A673 (cell line): ENCODE data around the gene SHISA2. TPM values are rescaled to one million over a fixed set of nuclear protein-coding genes. Genes with fewer than 3 reads are reported as not detected.

Experiments
- BruUV-seq: library from RNA; stranded (reverse); fragments of 400-500 nt; replicated peaks from 2 replicates; lab custom pipeline; 2021; lab: Mats Ljungman, UMichigan
- CTCF ChIA-PET: fragments of 300-600 bp; sonication (Branson Sonifier 250); formaldehyde crosslinking; loops from one replicate; lab custom pipeline; 2022; ENCODE audit warnings: antibody characterized with exemption; lab: Charles Lee
- POLR2A ChIA-PET: fragments of 300-600 bp; sonication (Branson Sonifier 250); formaldehyde crosslinking; loops from one replicate; lab custom pipeline; 2022; ENCODE audit warnings: antibody characterized with exemption; ENCODE audit not compliant: low non-redundant PET; lab: Charles Lee
- DNase-seq: peaks from one replicate; pipeline ENCODE4 v3.0.0-alpha.2; 2015; ENCODE audit warnings: low spot score
- H3K27ac ChIP-seq: fragments of 200-600 bp; sonication (generic); 2 replicates; pipeline ENCODE4 v1.5.1; 2016; ENCODE audit warnings: mixed run types, low read depth, mild to moderate bottlenecking, mixed read lengths, antibody characterized with exemption, low read length; ENCODE audit not compliant: poor library complexity, severe bottlenecking
- H3K27me3 ChIP-seq: fragments of 200-600 bp; sonication (generic); replicated peaks from 2 replicates; pipeline ENCODE4 v1.6.1; 2017; ENCODE audit warnings: mixed run types, low read depth, mild to moderate bottlenecking, mixed read lengths, antibody characterized with exemption, low read length; ENCODE audit not compliant: insufficient read depth, poor library complexity
- H3K36me3 ChIP-seq: fragments of 200-600 bp; sonication (generic); 2 replicates; pipeline ENCODE4 v1.6.1; 2016; ENCODE audit warnings: mixed run types, mild to moderate bottlenecking, mixed read lengths, antibody characterized with exemption, low read length; ENCODE audit not compliant: insufficient read depth, poor library complexity, severe bottlenecking
- H3K4me1 ChIP-seq: fragments of 200-600 bp; sonication (generic); 2 replicates; pipeline ENCODE4 v1.6.1; 2017; ENCODE audit warnings: mixed run types, mild to moderate bottlenecking, mixed read lengths, antibody characterized with exemption, low read length; ENCODE audit not compliant: insufficient read depth, poor library complexity, severe bottlenecking
- H3K4me3 ChIP-seq: fragments of 200-600 bp; sonication (generic); 2 replicates; pipeline ENCODE4 v1.5.1; 2016; ENCODE audit warnings: low read depth, mixed run types, mild to moderate bottlenecking, mixed read lengths, low read length; ENCODE audit not compliant: poor library complexity, severe bottlenecking
- H3K9me3 ChIP-seq: fragments of 200-600 bp; sonication (generic); 2 replicates; pipeline ENCODE4 v1.6.1; 2016; ENCODE audit warnings: mixed run types, low read depth, mild to moderate bottlenecking, mixed read lengths, antibody characterized with exemption, low read length; ENCODE audit not compliant: poor library complexity, severe bottlenecking
- EZH2 ChIP-seq: fragments of 200-600 bp; sonication (generic); IDR thresholded peaks from 2 replicates; pipeline ENCODE4 v1.6.1; 2017; ENCODE audit warnings: borderline replicate concordance, low read depth, mild to moderate bottlenecking, mixed read lengths, antibody characterized with exemption, low read length; ENCODE audit not compliant: poor library complexity, severe bottlenecking
- intact Hi-C: fragments of 100-400 bp; cut with micrococcal nuclease; formaldehyde crosslinking; loops from one replicate; pipeline ENCODE4 v1.10.0; 2022; ENCODE audit not compliant: unreplicated experiment
- total RNA-seq: library from RNA; stranded (reverse); gene quantifications from 2 replicates; pipeline ENCODE4 v1.2.3, GENCODE V29; 2021
- TF ChIP-seq, protein P1 (sequence below): fragments of 300-800, 200-600 bp; sonication (generic); conservative IDR thresholded peaks from 2 replicates; pipeline ENCODE4 v1.5.1; 2017; ENCODE audit warnings: low read depth, mild to moderate bottlenecking, antibody characterized with exemption, low read length, moderate library complexity, mixed read lengths

Gene SHISA2
- total RNA-seq, 1 experiment from 2014 or later = 1.2 TPM

DNA sequence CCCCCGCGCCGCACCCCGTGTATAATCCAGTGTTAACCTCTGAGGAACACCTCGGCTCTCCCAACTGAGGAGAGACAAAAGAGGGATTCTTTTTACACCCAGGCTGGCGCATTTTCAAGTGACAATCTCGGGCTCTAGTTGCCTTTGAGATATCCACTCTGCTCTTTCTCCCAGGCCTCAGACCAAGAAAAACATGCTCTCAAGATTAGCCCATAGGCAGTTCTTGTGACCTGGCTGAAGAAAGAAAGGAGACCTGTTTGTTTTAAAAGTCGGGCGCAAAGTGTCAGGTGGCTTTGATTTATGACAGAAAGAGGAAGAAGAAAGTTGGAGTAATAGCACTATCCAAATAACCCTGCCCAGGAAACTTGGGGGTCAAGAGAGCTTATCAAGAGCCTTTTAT lies 27.3 kb downstream of the SHISA2 start:
- ChIA-PET POLR2A (no interaction called here), CTCF (no interaction called here)
- H3K4me3 ChIP-seq = no peak overlapping the region
- intact Hi-C loops = no loop called here
- no peaks in the 10 kb centered on the region for H3K9me3 ChIP-seq
- H3K27me3 ChIP-seq = no peaks in the 10 kb centered on the region
- no peak for TF ChIP-seq EZH2
- TF ChIP-seq, protein P1, sequence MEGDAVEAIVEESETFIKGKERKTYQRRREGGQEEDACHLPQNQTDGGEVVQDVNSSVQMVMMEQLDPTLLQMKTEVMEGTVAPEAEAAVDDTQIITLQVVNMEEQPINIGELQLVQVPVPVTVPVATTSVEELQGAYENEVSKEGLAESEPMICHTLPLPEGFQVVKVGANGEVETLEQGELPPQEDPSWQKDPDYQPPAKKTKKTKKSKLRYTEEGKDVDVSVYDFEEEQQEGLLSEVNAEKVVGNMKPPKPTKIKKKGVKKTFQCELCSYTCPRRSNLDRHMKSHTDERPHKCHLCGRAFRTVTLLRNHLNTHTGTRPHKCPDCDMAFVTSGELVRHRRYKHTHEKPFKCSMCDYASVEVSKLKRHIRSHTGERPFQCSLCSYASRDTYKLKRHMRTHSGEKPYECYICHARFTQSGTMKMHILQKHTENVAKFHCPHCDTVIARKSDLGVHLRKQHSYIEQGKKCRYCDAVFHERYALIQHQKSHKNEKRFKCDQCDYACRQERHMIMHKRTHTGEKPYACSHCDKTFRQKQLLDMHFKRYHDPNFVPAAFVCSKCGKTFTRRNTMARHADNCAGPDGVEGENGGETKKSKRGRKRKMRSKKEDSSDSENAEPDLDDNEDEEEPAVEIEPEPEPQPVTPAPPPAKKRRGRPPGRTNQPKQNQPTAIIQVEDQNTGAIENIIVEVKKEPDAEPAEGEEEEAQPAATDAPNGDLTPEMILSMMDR = no peak
- BruUV-seq = no TSS peak
- DNase-seq = no peak
- no peaks in the 10 kb centered on the region for H3K4me1 ChIP-seq
- H3K36me3 ChIP-seq = no peaks in the 10 kb centered on the region
- no peak overlapping the region for H3K27ac ChIP-seq

DNA sequence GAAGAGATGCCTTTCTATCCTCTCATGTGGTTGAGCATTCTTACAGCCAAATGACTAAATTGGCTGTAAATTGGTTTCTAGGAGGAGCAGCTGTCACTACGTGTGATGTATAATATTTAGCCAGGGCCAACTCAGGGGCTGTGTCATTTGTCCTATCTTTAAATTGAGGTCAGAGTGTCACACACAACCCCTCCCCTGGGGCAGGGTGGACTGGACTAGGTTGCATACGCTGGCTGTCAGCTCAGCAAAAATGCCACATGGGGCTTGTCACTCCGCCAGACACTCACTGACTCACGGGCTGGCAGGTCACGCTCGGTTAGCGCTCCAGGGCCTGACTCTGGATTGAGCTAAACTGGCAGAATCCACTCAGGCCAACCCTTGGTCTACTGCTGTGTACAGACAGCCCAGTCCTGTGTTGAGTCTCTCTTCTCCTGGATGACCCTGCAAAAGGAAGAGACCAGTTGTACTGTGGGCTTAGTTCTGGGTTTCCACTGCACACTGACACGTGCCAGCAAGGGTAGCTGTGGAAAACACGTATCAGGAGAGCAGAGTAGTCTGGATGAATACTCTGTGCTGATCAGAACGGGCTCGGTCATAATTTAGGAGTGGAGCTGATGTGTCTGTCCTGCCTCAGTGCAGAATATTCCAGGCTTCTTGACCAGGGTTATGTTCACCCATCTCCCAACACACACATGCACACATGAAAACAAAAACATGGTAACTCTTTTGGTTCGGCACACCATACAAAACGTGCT lies 29.1 kb downstream of the SHISA2 start:
- no peaks in the 10 kb centered on the region for H3K27me3 ChIP-seq
- POLR2A ChIA-PET = no interaction called here
- H3K9me3 ChIP-seq = no peaks in the 10 kb centered on the region
- intact Hi-C loops = no loop called here
- CTCF ChIA-PET = no interaction called here
- TF ChIP-seq, protein P1 = no peak
- TF ChIP-seq EZH2 = no peak
- no TSS peak for BruUV-seq
- DNase-seq = peak; percentile 48
- no peak overlapping the region for H3K4me3 ChIP-seq
- H3K36me3 ChIP-seq = no peaks in the 10 kb centered on the region
- no peak overlapping the region for H3K27ac ChIP-seq
- H3K4me1 ChIP-seq = peaks cover 5% of the 10 kb centered on the region

DNA sequence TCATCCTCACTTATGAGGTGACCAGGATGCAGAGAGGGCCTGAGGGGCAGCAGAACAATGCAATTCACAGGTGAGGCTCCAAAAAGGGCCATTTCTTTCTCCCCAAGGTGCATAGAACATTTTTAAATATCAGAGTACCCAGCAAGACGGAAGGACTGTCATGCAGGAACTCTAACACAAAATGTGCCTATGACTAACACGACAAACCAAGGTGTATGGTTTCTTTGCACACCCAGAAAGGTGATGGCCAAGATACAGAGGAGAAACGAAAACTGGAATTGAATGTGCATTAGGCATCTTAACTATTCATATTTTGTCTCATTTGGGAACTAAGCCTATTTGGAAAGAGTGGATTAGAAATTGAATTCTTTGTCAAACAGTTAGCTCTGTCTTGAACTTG lies 29.9 kb downstream of the SHISA2 start:
- POLR2A ChIA-PET = no interaction called here
- Histone ChIP-seq H3K27me3 (no peaks in the 10 kb centered on the region), H3K4me1 (peaks cover 12% of the 10 kb centered on the region), H3K36me3 (no peaks in the 10 kb centered on the region), H3K27ac (no peak overlapping the region), H3K4me3 (no peak overlapping the region), H3K9me3 (no peaks in the 10 kb centered on the region)
- no peak for DNase-seq
- no peak for TF ChIP-seq EZH2
- TF ChIP-seq, protein P1 = no peak
- intact Hi-C loops = no loop called here
- no TSS peak for BruUV-seq
- CTCF ChIA-PET = no interaction called here
